H9 (cell line): Measurements from ENCODE around the gene ETV5. TPM values are rescaled to one million over a fixed set of nuclear protein-coding genes. Genes with fewer than 3 reads are reported as not detected.

Experiments
- DNase-seq: peaks from one replicate; pipeline ENCODE4 v3.0.0-alpha.2; 2017
- H2AFZ ChIP-seq: one replicate; pipeline ENCODE4 v1.6.1; 2013; ENCODE audit warnings: mild to moderate bottlenecking, low read length, control low read depth, moderate library complexity
- H2AK5ac ChIP-seq: 2 replicates; pipeline ENCODE4 v1.6.1; 2013; ENCODE audit warnings: low read length, control low read depth, mixed read lengths; ENCODE audit not compliant: insufficient read length
- H2BK120ac ChIP-seq: one replicate; pipeline ENCODE4 v1.6.1; 2013; ENCODE audit warnings: low read depth, mild to moderate bottlenecking, low read length, control low read depth, inconsistent platforms; ENCODE audit not compliant: poor library complexity, severe bottlenecking
- H2BK12ac ChIP-seq: 2 replicates; pipeline ENCODE4 v1.6.1; 2013; ENCODE audit warnings: low read length, control low read depth, mixed read lengths, low read depth; ENCODE audit not compliant: insufficient read length
- H2BK15ac ChIP-seq: 2 replicates; pipeline ENCODE4 v1.6.1; 2013; ENCODE audit warnings: low read depth, low read length, control low read depth
- H2BK20ac ChIP-seq: one replicate; pipeline ENCODE4 v1.6.1; 2013; ENCODE audit warnings: low read depth, mild to moderate bottlenecking, low read length, control low read depth, inconsistent platforms; ENCODE audit not compliant: poor library complexity, severe bottlenecking
- H2BK5ac ChIP-seq: 2 replicates; pipeline ENCODE4 v1.6.1; 2013; ENCODE audit warnings: low read length, control low read depth, mixed read lengths; ENCODE audit not compliant: insufficient read length
- H3K14ac ChIP-seq: 2 replicates; pipeline ENCODE4 v1.6.1; 2013; ENCODE audit warnings: low read length, control low read depth; ENCODE audit not compliant: insufficient read depth
- H3K18ac ChIP-seq: 2 replicates; pipeline ENCODE4 v1.6.1; 2013; ENCODE audit warnings: low read depth, mild to moderate bottlenecking, mixed read lengths, low read length, control low read depth; ENCODE audit not compliant: insufficient read length
- H3K23ac ChIP-seq: 2 replicates; pipeline ENCODE4 v1.6.1; 2013; ENCODE audit warnings: low read length, control low read depth, mixed read lengths, low read depth; ENCODE audit not compliant: insufficient read length
- H3K23me2 ChIP-seq: 2 replicates; pipeline ENCODE4 v1.6.1; 2013; ENCODE audit warnings: low read depth, mild to moderate bottlenecking, mixed read lengths, low read length, control low read depth; ENCODE audit not compliant: insufficient read length, poor library complexity, severe bottlenecking
- H3K27ac ChIP-seq: 2 replicates; pipeline ENCODE4 v1.5.1; 2013; ENCODE audit warnings: low read length, control low read depth, mixed read lengths, low read depth; ENCODE audit not compliant: insufficient read length
- H3K27me3 ChIP-seq: 2 replicates; pipeline ENCODE4 v1.6.1; 2013; ENCODE audit warnings: low read length, control low read depth, inconsistent platforms; ENCODE audit not compliant: insufficient read depth
- H3K4ac ChIP-seq: 2 replicates; pipeline ENCODE4 v1.6.1; 2013; ENCODE audit warnings: low read depth, mild to moderate bottlenecking, control low read depth, inconsistent platforms, low read length, moderate library complexity
- H3K4me1 ChIP-seq: 2 replicates; pipeline ENCODE4 v1.6.1; 2013; ENCODE audit warnings: low read length, control low read depth, inconsistent platforms; ENCODE audit not compliant: insufficient read depth
- H3K4me2 ChIP-seq: 2 replicates; pipeline ENCODE4 v1.6.1; 2013; ENCODE audit warnings: low read length, control low read depth, mixed read lengths; ENCODE audit not compliant: insufficient read length, insufficient read depth
- H3K56ac ChIP-seq: 2 replicates; pipeline ENCODE4 v1.6.1; 2013; ENCODE audit warnings: low read depth, mild to moderate bottlenecking, mixed read lengths, low read length, control low read depth; ENCODE audit not compliant: insufficient read length
- H3K79me1 ChIP-seq: 2 replicates; pipeline ENCODE4 v1.6.1; 2013; ENCODE audit warnings: low read depth, mild to moderate bottlenecking, moderate library complexity, low read length, control low read depth, inconsistent platforms; ENCODE audit not compliant: insufficient read depth, poor library complexity, severe bottlenecking
- H3K79me2 ChIP-seq: 2 replicates; pipeline ENCODE4 v1.6.1; 2013; ENCODE audit warnings: low read length, control low read depth, inconsistent platforms; ENCODE audit not compliant: insufficient read depth
- H3K9ac ChIP-seq: 2 replicates; pipeline ENCODE4 v1.6.1; 2013; ENCODE audit warnings: low read length, control low read depth, mixed read lengths; ENCODE audit not compliant: insufficient read length; ENCODE audit errors: extremely low read depth
- H3K9me3 ChIP-seq: one replicate; pipeline ENCODE4 v1.6.1; 2013; ENCODE audit warnings: low read depth, low read length, inconsistent platforms; ENCODE audit not compliant: control insufficient read depth
- H3T11ph ChIP-seq: one replicate; pipeline ENCODE4 v1.6.1; 2013; ENCODE audit warnings: mild to moderate bottlenecking, low read length, control low read depth, inconsistent platforms
- H4K20me1 ChIP-seq: one replicate; pipeline ENCODE4 v1.6.1; 2013; ENCODE audit not compliant: control insufficient read depth, insufficient read length, insufficient read depth
- H4K5ac ChIP-seq: 2 replicates; pipeline ENCODE4 v1.6.1; 2013; ENCODE audit warnings: low read depth, mild to moderate bottlenecking, mixed read lengths, low read length, control low read depth; ENCODE audit not compliant: insufficient read length
- H4K8ac ChIP-seq: replicated peaks from 2 replicates; pipeline ENCODE4 v1.6.1; 2013; ENCODE audit warnings: low read length, control low read depth, mixed read lengths, low read depth; ENCODE audit not compliant: insufficient read length
- H4K91ac ChIP-seq: 2 replicates; pipeline ENCODE4 v1.6.1; 2013; ENCODE audit warnings: low read depth, mild to moderate bottlenecking, moderate library complexity, mixed read lengths, low read length, control low read depth; ENCODE audit not compliant: insufficient read length
- H3K27ac Mint-ChIP-seq, 3 experiments: 2 replicates in 2 of 3; 3 replicates in 1 of 3; pipeline ENCODE4 v1.8.0; 2020 to 2021; ENCODE audit warnings: mixed read lengths in 3 of 3, mild to moderate bottlenecking in 1 of 3, moderate library complexity in 1 of 3
- H3K27me3 Mint-ChIP-seq: 2 replicates; pipeline ENCODE4 v1.8.0; 2021; ENCODE audit warnings: low read depth, mild to moderate bottlenecking, moderate library complexity, mixed read lengths
- H3K36me3 Mint-ChIP-seq, 3 experiments: 2 replicates in 2 of 3; 3 replicates in 1 of 3; pipeline ENCODE4 v1.8.0; 2020 to 2021; ENCODE audit warnings: low read depth in 3 of 3, mixed read lengths in 3 of 3; ENCODE audit not compliant: insufficient read depth in 1 of 3
- H3K4me1 Mint-ChIP-seq, 2 experiments: 2 replicates each; pipeline ENCODE4 v1.8.0; 2020; ENCODE audit warnings: mixed read lengths in 2 of 2
- H3K4me3 Mint-ChIP-seq, 2 experiments: 2 replicates in 1 of 2; 3 replicates in 1 of 2; pipeline ENCODE4 v1.8.0; 2020 to 2021; ENCODE audit warnings: mild to moderate bottlenecking in 2 of 2, mixed read lengths in 2 of 2, moderate library complexity in 1 of 2
- H3K9me3 Mint-ChIP-seq, 2 experiments: 2 replicates in 1 of 2; 3 replicates in 1 of 2; pipeline ENCODE4 v1.8.0; 2020; ENCODE audit warnings: mild to moderate bottlenecking in 2 of 2, mixed read lengths in 2 of 2, moderate library complexity in 1 of 2
- CTCF ChIP-seq: fragments of 200-600 bp; sonication (generic); conservative IDR thresholded peaks from 3 replicates; pipeline ENCODE4 v1.8.0; 2021; ENCODE audit warnings: antibody characterized with exemption, mild to moderate bottlenecking
- WGBS: extraction: QIAGEN DNeasy Blood & Tissue Kit; methylation state at CpG from one replicate; pipeline ENCODE4 v1.1.7; 2013; ENCODE audit warnings: missing lambda C conversion rate, low lambda C conversion rate, mixed read lengths; ENCODE audit not compliant: insufficient read length; ENCODE audit errors: extremely low coverage; 5-methylcytosine and 5-hydroxymethylcytosine counted together
- total RNA-seq: library from RNA; stranded (reverse); gene quantifications from 2 replicates; pipeline ENCODE4 v1.2.1, GENCODE V29; 2021

Gene ETV5
- total RNA-seq, 1 experiment from 2014 or later, result 7.7 TPM

GRCh38 chr3:186044968-186045367 lies 63.9 kb downstream of the ETV5 start:
- Histone ChIP-seq H2BK15ac (no peak overlapping the region), H3K4ac (no peak overlapping the region), H2BK120ac (no peak overlapping the region), H4K91ac (no peak overlapping the region), H3K27ac (no peak overlapping the region), H3K4me1 (no peaks in the 10 kb centered on the region), H4K20me1 (no peaks in the 10 kb centered on the region), H3K4me2 (no peak overlapping the region), H3K79me1 (no peaks in the 10 kb centered on the region), H4K5ac (no peak overlapping the region), H3K79me2 (no peaks in the 10 kb centered on the region), H3K14ac (no peak overlapping the region), H2AFZ (no peak overlapping the region), H3K23me2 (no peaks in the 10 kb centered on the region), H2AK5ac (no peak overlapping the region), H2BK20ac (no peak overlapping the region), H3T11ph (no peak overlapping the region), H4K8ac (no peak overlapping the region), H3K9ac (no peak overlapping the region), H2BK5ac (no peak overlapping the region), H3K9me3 (no peaks in the 10 kb centered on the region), H3K18ac (no peak overlapping the region), H2BK12ac (no peak overlapping the region), H3K23ac (no peak overlapping the region), H3K56ac (no peak overlapping the region), H3K27me3 (no peaks in the 10 kb centered on the region; the same call in 1 of the 2 replicates)
- H3K4me1 Mint-ChIP-seq, result peaks cover 11 to 12% of the 10 kb centered on the region in 2 experiments; a peak in 3 of 4 replicates
- DNase-seq, result no peak
- no peak overlapping the region for H3K27ac Mint-ChIP-seq
- peaks cover 0 to 5% (median 0%) of the 10 kb centered on the region in 3 experiments; a peak in 1 of 7 replicates for H3K36me3 Mint-ChIP-seq
- TF ChIP-seq CTCF, result no peak
- no peaks in the 10 kb centered on the region for H3K9me3 Mint-ChIP-seq
- no CpG with 5 or more reads among the region's 12 CpGs for WGBS
- H3K4me3 Mint-ChIP-seq, result no peak overlapping the region
- H3K27me3 Mint-ChIP-seq, result peaks cover 10% of the 10 kb centered on the region
